HEK293 (cell line): ENCODE data around the gene KCNJ14.

ENCODE experiments used
- CTCF ChIA-PET: fragments of 350-600 bp; formaldehyde crosslinking; extraction: SDS; loops from one replicate; lab custom pipeline; 2021; ENCODE audit warnings: antibody characterized with exemption; lab: Yijun Ruan, JAX
- POLR2A ChIA-PET: fragments of 300-600 bp; formaldehyde crosslinking; extraction: SDS; loops from one replicate; lab custom pipeline; 2020; ENCODE audit warnings: antibody characterized with exemption, inconsistent platforms; lab: Yijun Ruan, JAX
- H3K27ac ChIP-seq: fragments of 200-500 bp; sonication (Bioruptor generic); 2 replicates; pipeline ENCODE4 v1.5.1; 2014; ENCODE audit warnings: low read depth, low read length, control low read depth, inconsistent platforms; ENCODE audit errors: extremely low read depth
- H3K36me3 ChIP-seq, 2 experiments: fragments of 200-500 bp in 1 of 2; sonication (Bioruptor generic) in 1 of 2; 1 replicate in 1 of 2; 2 replicates in 1 of 2; pipeline ENCODE4 v1.5.1; 2014 to 2017; ENCODE audit warnings: inconsistent platforms in 2 of 2, low read length in 2 of 2; ENCODE audit not compliant: control insufficient read depth in 2 of 2, insufficient read depth in 1 of 2
- H3K4me1 ChIP-seq: fragments of 200-500 bp; sonication (Bioruptor generic); 2 replicates; pipeline ENCODE4 v1.5.1; 2014; ENCODE audit warnings: mild to moderate bottlenecking, low read length, inconsistent platforms; ENCODE audit not compliant: control insufficient read depth, insufficient read depth
- H3K4me3 ChIP-seq: 2 replicates; pipeline ENCODE4 v1.5.1; 2011; ENCODE audit warnings: low read depth, mild to moderate bottlenecking, control low read depth, low read length, moderate library complexity
- H3K9me3 ChIP-seq: fragments of 200-500 bp; sonication (Bioruptor generic); 2 replicates; pipeline ENCODE4 v1.5.1; 2014; ENCODE audit warnings: low read depth, low read length, inconsistent platforms; ENCODE audit not compliant: control insufficient read depth, insufficient read depth
- BCL11B ChIP-seq: fragments of 450-650 bp; formaldehyde crosslinking; IDR thresholded peaks from 2 replicates; pipeline ENCODE4 v1.5.1; 2016; ENCODE audit warnings: low read depth, missing biosample characterization, missing genetic modification characterization
- HOXD13 ChIP-seq: sonication (generic); formaldehyde crosslinking; IDR thresholded peaks from 2 replicates; pipeline ENCODE4 v1.8.0; 2022; ENCODE audit warnings: missing genetic modification reagents, borderline replicate concordance
- IKZF3 ChIP-seq: fragments of 450-650 bp; IDR thresholded peaks from 2 replicates; pipeline ENCODE4 v1.5.0; 2018; ENCODE audit warnings: missing biosample characterization, mild to moderate bottlenecking, missing genetic modification characterization, moderate library complexity
- KLF1 ChIP-seq: fragments of 450-650 bp; formaldehyde crosslinking; IDR thresholded peaks from 2 replicates; pipeline ENCODE4 v1.5.1; 2016; ENCODE audit warnings: missing biosample characterization, missing genetic modification characterization
- KLF10 ChIP-seq: fragments of 450-650 bp; IDR thresholded peaks from 2 replicates; pipeline ENCODE4 v1.5.1; 2018; ENCODE audit warnings: missing biosample characterization, mild to moderate bottlenecking, missing genetic modification characterization
- SCRT2 ChIP-seq: fragments of 450-650 bp; formaldehyde crosslinking; IDR thresholded peaks from 2 replicates; pipeline ENCODE4 v1.5.1; 2016; ENCODE audit warnings: missing biosample characterization, missing genetic modification characterization
- ZBTB8A ChIP-seq: fragments of 450-650 bp; formaldehyde crosslinking; IDR thresholded peaks from 2 replicates; pipeline ENCODE4 v1.5.1; 2016; ENCODE audit warnings: missing biosample characterization, missing genetic modification characterization
- ZNF10 ChIP-seq: fragments of 450-650 bp; formaldehyde crosslinking; IDR thresholded peaks from 2 replicates; pipeline ENCODE4 v1.5.1; 2017; ENCODE audit warnings: missing biosample characterization, missing genetic modification characterization
- ZNF133 ChIP-seq: fragments of 450-650 bp; formaldehyde crosslinking; IDR thresholded peaks from 2 replicates; pipeline ENCODE4 v1.5.1; 2016; ENCODE audit warnings: missing biosample characterization, missing genetic modification characterization
- ZNF555 ChIP-seq: fragments of 450-650 bp; formaldehyde crosslinking; conservative IDR thresholded peaks from 2 replicates; pipeline ENCODE4 v1.5.1; 2017; ENCODE audit warnings: missing biosample characterization, mild to moderate bottlenecking, missing genetic modification characterization, inconsistent platforms
- ZNF558 ChIP-seq: fragments of 450-650 bp; formaldehyde crosslinking; IDR thresholded peaks from 2 replicates; pipeline ENCODE4 v1.5.1; 2016; ENCODE audit warnings: missing biosample characterization, missing genetic modification characterization
- ZNF768 ChIP-seq: fragments of 450-650 bp; formaldehyde crosslinking; IDR thresholded peaks from 2 replicates; pipeline ENCODE4 v1.5.1; 2018; ENCODE audit warnings: missing biosample characterization, mild to moderate bottlenecking, missing genetic modification characterization
- ZNF776 ChIP-seq: fragments of 450-650 bp; formaldehyde crosslinking; IDR thresholded peaks from 2 replicates; pipeline ENCODE4 v1.5.0; 2017; ENCODE audit warnings: missing biosample characterization, missing genetic modification characterization, borderline replicate concordance
- ZNF777 ChIP-seq: fragments of 450-650 bp; formaldehyde crosslinking; IDR thresholded peaks from 2 replicates; pipeline ENCODE4 v1.5.1; 2017; ENCODE audit warnings: missing biosample characterization, missing genetic modification characterization, borderline replicate concordance
- ZNF792 ChIP-seq: fragments of 450-650 bp; formaldehyde crosslinking; IDR thresholded peaks from 2 replicates; pipeline ENCODE4 v1.5.1; 2016; ENCODE audit warnings: missing biosample characterization, missing genetic modification characterization
- ZSCAN16 ChIP-seq: fragments of 450-650 bp; formaldehyde crosslinking; IDR thresholded peaks from 2 replicates; pipeline ENCODE4 v1.5.1; 2016; ENCODE audit warnings: missing biosample characterization, missing genetic modification characterization
- ZXDB ChIP-seq: fragments of 450-650 bp; formaldehyde crosslinking; IDR thresholded peaks from 2 replicates; pipeline ENCODE4 v1.5.1; 2016; ENCODE audit warnings: missing biosample characterization, missing genetic modification characterization
- TF ChIP-seq, protein P1 (sequence below): fragments of 450-650 bp; IDR thresholded peaks from 2 replicates; pipeline ENCODE4 v1.5.1; 2018; ENCODE audit warnings: missing biosample characterization, missing genetic modification characterization
- TF ChIP-seq, protein P2 (sequence below): IDR thresholded peaks from 2 replicates; pipeline ENCODE4 v1.6.1; 2011; ENCODE audit warnings: mild to moderate bottlenecking, low read depth, low read length, borderline replicate concordance
- TF ChIP-seq, protein P3 (sequence below): fragments of 450-650 bp; formaldehyde crosslinking; IDR thresholded peaks from 2 replicates; pipeline ENCODE4 v1.5.1; 2016; ENCODE audit warnings: missing biosample characterization, missing genetic modification characterization
- TF ChIP-seq, protein P4 (sequence below): fragments of 450-650 bp; formaldehyde crosslinking; IDR thresholded peaks from 2 replicates; pipeline ENCODE4 v1.5.1; 2016; ENCODE audit warnings: missing biosample characterization, missing genetic modification characterization
- TF ChIP-seq, protein P5 (sequence below): fragments of 450-650 bp; formaldehyde crosslinking; IDR thresholded peaks from 2 replicates; pipeline ENCODE4 v1.5.1; 2016; ENCODE audit warnings: missing biosample characterization, missing genetic modification characterization

The KCNJ14 gene

DNA sequence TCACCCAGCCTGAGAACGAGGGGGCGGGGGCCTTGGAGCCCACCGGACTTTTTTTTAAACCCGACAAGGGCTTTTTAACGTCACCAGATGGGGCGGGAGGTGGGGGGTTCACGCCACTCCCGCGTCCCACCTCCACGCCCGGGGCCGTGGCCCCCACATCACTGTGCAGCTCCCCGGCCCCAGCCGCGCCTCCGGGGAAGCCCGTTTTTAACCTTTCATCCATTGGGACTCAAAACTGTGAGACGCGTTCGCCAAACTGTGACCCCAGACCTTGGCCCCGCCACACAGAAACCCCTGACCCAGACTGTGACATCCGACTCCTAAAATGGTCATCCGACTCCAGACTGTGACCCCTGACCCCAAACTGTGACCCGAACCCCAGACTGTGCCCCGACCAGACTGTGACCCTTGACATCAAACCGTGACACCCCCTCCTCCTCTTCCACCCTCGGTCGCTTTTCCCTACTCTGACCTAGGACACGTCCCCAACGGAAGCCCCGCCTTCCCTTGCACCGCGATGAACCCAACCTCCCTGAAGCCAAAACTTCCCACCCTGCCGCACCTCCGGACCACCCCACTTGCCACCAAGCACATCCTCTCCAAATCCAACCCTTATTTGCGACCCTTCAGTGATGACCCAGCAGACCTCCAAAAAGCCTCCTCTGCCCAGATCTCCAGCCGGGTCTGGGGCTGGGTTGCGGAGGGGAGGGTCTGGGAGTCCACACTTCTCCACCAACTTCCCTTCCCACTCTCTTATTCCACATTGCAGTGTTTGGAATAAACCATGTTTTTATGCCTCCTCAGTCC lies 11.0 kb upstream of the KCNJ14 start (continued):
- no peak for TF ChIP-seq ZBTB8A (tag by site-specific recombination)
- no peak for TF ChIP-seq ZXDB (tag by site-specific recombination)
- TF ChIP-seq SCRT2 (tag by site-specific recombination) = no peak
- TF ChIP-seq BCL11B (tag by site-specific recombination) = peak; percentile 98
- no peak for TF ChIP-seq IKZF3 (tag by site-specific recombination)
- no peak for TF ChIP-seq ZNF792 (tag by site-specific recombination)
- TF ChIP-seq KLF1 (tag by site-specific recombination) = peak; percentile 52; the same call in 1 of the 2 replicates
- TF ChIP-seq ZNF555 (tag by site-specific recombination) = no peak
- TF ChIP-seq, protein P1, sequence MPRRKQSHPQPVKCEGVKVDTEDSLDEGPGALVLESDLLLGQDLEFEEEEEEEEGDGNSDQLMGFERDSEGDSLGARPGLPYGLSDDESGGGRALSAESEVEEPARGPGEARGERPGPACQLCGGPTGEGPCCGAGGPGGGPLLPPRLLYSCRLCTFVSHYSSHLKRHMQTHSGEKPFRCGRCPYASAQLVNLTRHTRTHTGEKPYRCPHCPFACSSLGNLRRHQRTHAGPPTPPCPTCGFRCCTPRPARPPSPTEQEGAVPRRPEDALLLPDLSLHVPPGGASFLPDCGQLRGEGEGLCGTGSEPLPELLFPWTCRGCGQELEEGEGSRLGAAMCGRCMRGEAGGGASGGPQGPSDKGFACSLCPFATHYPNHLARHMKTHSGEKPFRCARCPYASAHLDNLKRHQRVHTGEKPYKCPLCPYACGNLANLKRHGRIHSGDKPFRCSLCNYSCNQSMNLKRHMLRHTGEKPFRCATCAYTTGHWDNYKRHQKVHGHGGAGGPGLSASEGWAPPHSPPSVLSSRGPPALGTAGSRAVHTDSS = no peak
- TF ChIP-seq, protein P2, sequence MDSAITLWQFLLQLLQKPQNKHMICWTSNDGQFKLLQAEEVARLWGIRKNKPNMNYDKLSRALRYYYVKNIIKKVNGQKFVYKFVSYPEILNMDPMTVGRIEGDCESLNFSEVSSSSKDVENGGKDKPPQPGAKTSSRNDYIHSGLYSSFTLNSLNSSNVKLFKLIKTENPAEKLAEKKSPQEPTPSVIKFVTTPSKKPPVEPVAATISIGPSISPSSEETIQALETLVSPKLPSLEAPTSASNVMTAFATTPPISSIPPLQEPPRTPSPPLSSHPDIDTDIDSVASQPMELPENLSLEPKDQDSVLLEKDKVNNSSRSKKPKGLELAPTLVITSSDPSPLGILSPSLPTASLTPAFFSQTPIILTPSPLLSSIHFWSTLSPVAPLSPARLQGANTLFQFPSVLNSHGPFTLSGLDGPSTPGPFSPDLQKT = no peak

DNA sequence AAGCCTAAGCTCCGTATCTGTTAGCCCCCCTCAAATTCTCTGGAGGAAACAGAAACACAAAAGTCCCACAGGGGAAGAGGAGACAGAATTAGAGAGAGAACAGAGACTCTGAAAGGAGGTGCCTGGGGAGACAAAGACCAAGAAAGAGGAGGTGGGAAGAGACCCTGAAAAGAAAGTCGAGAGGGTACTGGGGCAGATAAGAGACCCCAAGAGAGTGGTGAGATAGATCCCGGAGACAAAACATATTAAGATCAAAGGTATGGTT lies 10.5 kb upstream of the KCNJ14 start:
- ChIA-PET POLR2A (interaction anchor here (1.0 to 1.5 kb wide), 3 partner anchors 48 to 81 kb away, joined by 5 to 14 read pairs (median 5); partner anchors contain the start of genes KDELR1, SYNGR4 and TMEM143), CTCF (interaction anchor here (0.5 to 0.9 kb wide), 7 partner anchors 22 to 1314 kb away, joined by 3 to 6 read pairs (median 3); partner anchors contain the start of gene KDELR1)
- Histone ChIP-seq H3K36me3 (peaks cover 29 to 32% of the 10 kb centered on the region in 2 experiments), H3K4me3 (no peak overlapping the region; the same call in 1 of the 2 replicates), H3K27ac (peak overlapping the region; percentile 65), H3K4me1 (peaks cover 8% of the 10 kb centered on the region), H3K9me3 (no peaks in the 10 kb centered on the region)
- TF ChIP-seq ZNF776 (no peak), ZNF768 (tag by site-specific recombination) (peak; percentile 14; the same call in 1 of the 2 replicates)
- TF ChIP-seq, protein P3, sequence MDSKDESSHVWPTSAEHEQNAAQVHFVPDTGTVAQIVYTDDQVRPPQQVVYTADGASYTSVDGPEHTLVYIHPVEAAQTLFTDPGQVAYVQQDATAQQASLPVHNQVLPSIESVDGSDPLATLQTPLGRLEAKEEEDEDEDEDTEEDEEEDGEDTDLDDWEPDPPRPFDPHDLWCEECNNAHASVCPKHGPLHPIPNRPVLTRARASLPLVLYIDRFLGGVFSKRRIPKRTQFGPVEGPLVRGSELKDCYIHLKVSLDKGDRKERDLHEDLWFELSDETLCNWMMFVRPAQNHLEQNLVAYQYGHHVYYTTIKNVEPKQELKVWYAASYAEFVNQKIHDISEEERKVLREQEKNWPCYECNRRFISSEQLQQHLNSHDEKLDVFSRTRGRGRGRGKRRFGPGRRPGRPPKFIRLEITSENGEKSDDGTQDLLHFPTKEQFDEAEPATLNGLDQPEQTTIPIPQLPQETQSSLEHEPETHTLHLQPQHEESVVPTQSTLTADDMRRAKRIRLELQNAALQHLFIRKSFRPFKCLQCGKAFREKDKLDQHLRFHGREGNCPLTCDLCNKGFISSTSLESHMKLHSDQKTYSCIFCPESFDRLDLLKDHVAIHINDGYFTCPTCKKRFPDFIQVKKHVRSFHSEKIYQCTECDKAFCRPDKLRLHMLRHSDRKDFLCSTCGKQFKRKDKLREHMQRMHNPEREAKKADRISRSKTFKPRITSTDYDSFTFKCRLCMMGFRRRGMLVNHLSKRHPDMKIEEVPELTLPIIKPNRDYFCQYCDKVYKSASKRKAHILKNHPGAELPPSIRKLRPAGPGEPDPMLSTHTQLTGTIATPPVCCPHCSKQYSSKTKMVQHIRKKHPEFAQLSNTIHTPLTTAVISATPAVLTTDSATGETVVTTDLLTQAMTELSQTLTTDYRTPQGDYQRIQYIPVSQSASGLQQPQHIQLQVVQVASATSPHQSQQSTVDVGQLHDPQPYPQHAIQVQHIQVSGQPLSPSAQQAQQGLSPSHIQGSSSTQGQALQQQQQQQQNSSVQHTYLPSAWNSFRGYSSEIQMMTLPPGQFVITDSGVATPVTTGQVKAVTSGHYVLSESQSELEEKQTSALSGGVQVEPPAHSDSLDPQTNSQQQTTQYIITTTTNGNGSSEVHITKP (tag by site-specific recombination) = peak; percentile 26; the same call in 1 of the 2 replicates

DNA sequence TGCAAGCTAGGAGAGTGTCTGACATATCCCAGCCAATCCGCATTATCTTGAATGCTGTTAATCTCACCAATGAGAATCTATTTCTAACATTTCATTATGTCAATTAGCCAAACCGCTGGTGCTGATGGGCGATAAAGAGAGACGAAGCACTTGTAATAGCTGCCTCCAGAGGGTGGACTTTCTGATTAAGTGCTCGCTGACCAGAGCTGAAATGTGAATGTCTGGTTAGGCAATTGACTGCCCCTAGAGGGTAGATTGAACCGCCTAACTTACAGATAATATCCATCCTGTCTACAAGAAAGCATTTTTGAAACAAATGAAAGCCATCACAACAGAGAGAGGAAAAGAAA lies 10.1 kb upstream of the KCNJ14 start:
- peaks cover 8% of the 10 kb centered on the region for H3K4me1 ChIP-seq
- CTCF ChIA-PET = interaction anchor here (0.5 to 0.9 kb wide), 5 partner anchors 23 to 1314 kb away, joined by 3 to 6 read pairs (median 3); partner anchors contain the start of gene KDELR1
- H3K4me3 ChIP-seq = peak overlapping the region; percentile 88
- H3K36me3 ChIP-seq = peaks cover 32 to 36% of the 10 kb centered on the region in 2 experiments
- H3K27ac ChIP-seq = peak overlapping the region; percentile 65
- POLR2A ChIA-PET = interaction anchor here (1.0 to 1.5 kb wide), 3 partner anchors 48 to 82 kb away, joined by 5 to 14 read pairs (median 5); partner anchors contain the start of genes KDELR1, SYNGR4 and TMEM143
- no peaks in the 10 kb centered on the region for H3K9me3 ChIP-seq
- TF ChIP-seq ZNF10 (tag by site-specific recombination) (peak; percentile 8; the same call in 1 of the 2 replicates), HOXD13 (CRISPR knock-in tag) (no peak), ZSCAN16 (tag by site-specific recombination) (no peak), ZNF777 (tag by site-specific recombination) (no peak), ZNF558 (tag by site-specific recombination) (0 out of 2 replicates have a peak, but pooled peaks have one; percentile 17), KLF10 (tag by site-specific recombination) (peak; percentile 10; the same call in 1 of the 2 replicates), ZNF133 (tag by site-specific recombination) (no peak)
- TF ChIP-seq, protein P4, sequence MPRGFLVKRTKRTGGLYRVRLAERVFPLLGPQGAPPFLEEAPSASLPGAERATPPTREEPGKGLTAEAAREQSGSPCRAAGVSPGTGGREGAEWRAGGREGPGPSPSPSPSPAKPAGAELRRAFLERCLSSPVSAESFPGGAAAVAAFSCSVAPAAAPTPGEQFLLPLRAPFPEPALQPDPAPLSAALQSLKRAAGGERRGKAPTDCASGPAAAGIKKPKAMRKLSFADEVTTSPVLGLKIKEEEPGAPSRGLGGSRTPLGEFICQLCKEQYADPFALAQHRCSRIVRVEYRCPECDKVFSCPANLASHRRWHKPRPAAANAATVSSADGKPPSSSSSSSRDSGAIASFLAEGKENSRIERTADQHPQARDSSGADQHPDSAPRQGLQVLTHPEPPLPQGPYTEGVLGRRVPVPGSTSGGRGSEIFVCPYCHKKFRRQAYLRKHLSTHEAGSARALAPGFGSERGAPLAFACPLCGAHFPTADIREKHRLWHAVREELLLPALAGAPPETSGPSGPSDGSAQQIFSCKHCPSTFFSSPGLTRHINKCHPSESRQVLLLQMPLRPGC = no peak
- TF ChIP-seq, protein P5, sequence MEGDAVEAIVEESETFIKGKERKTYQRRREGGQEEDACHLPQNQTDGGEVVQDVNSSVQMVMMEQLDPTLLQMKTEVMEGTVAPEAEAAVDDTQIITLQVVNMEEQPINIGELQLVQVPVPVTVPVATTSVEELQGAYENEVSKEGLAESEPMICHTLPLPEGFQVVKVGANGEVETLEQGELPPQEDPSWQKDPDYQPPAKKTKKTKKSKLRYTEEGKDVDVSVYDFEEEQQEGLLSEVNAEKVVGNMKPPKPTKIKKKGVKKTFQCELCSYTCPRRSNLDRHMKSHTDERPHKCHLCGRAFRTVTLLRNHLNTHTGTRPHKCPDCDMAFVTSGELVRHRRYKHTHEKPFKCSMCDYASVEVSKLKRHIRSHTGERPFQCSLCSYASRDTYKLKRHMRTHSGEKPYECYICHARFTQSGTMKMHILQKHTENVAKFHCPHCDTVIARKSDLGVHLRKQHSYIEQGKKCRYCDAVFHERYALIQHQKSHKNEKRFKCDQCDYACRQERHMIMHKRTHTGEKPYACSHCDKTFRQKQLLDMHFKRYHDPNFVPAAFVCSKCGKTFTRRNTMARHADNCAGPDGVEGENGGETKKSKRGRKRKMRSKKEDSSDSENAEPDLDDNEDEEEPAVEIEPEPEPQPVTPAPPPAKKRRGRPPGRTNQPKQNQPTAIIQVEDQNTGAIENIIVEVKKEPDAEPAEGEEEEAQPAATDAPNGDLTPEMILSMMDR (tag by site-specific recombination) = peak; percentile 63; the same call in 1 of the 2 replicates
